HG03025 (cell line): ENCODE measurements around the gene NCK1.

ENCODE experiments used
- ATAC-seq: cut with Tn5 transposase; IDR thresholded peaks from one replicate; pipeline ENCODE4 v1.9.1; 2021; ENCODE audit warnings: mild to moderate bottlenecking, moderate library complexity; ENCODE audit not compliant: unreplicated experiment, low FRiP score

The NCK1 gene

DNA sequence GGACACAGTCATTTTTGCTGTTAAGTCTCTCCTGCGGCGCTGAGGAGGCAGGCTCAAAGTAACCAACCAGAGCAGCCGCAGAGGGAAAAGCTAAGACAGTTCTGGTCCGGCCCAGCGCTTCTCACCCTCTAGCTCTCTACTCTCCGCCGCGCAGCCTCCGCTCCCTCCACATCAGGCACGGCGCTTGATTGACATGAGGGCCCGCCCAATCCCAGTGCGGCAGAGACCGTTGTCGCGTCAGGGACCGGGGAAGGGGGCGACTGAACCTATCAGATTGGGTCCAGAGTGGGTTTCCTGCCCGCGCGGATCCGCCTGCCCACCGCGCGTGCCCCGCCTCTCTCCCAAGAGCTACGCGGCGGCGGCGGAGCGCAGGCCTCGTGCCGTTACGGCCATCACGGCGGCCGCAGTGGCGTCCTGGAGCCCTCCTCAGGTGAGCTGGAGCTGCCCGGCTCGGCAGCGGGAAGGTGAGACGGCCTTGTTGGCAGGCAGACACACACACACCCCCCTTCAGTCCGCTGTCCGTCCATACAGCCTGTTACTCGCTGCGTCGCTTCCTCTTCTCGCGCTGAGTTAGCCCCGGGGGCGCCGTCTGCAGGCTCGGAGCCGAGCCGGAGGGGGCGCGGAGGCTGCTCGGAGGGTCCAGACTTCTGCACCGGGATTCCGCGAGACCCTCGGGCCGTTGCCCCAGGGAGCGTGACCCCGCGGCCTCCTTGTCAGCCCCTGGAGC, at the start of gene NCK1:
Gene NCK1 (plus strand): TSS at position 319 of the 727 bp plus-strand sequence. CDS start 65,794 bp downstream, outside the sequence.
- ATAC-seq = peak; percentile 98

- no peak for ATAC-seq
These were observed 44.6 kb upstream of the NCK1 start for GRCh38 chr3:136817448-136817847.

DNA sequence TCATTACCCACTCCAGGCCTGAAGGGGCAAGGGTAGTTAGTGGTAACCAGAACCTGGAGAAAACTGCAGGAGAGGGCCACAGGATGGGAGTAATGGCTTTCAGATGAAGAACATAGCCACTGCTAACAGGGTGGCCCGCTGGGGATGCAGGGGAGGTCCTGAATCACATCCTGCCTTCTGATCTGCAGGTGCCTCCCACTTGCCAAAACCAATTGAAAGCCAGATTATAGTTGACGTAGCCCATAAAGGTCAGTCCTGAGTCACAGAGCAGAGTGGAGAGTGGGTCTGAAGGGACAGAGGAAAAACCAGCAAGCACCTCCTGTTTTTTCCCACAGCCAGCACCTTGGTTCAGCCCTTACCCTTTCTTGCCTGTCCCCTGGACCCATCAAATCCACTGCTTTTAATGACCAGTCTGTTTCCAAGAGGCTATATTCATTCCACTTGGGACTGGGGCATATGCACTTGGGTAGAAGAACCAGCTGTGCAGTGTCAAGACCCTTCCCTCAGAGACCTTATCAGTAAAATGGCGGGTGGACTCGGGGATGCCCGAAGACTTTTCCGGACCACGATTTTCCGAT, 43.7 kb upstream of the NCK1 start:
- no peak for ATAC-seq

DNA sequence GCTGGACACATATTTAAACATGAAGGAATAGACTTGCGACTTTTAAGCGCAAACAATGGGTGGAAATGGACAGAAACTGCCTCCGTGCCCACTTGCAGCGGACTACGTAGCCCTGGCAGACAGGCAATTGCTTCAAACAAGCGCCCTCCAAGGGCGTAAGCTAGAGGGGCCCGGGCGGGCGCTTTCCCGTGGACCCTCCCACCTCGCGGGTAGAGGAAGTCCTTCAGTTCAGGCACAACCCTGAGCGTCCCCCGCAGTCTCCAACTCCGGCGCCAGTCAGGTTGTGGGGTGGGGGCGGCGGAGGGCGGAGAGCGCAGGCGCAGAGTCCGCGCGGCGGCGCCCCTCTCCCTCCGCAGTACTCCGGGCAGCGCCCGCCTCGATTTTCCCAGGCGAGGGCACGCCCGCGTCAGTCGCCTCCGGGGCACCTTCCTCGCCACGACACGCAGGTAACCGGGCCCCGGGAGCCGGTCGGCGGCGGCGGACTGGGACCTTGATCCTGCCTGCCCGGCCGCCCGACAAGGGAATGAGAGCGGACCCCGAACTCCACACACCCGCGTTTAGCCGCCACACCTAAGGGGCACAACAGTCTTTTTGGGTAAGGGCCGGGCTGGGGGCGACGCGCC, 43.1 kb upstream of the NCK1 start, which contains the start of gene SLC35G2:
Gene SLC35G2 (plus strand): TSS at position 358 of the 623 bp plus-strand sequence. CDS start 35,335 bp downstream, outside the sequence.
- no peak for ATAC-seq

GRCh38 chr3:136819392-136819730, 42.6 kb upstream of the NCK1 start:
- no peak for ATAC-seq

DNA sequence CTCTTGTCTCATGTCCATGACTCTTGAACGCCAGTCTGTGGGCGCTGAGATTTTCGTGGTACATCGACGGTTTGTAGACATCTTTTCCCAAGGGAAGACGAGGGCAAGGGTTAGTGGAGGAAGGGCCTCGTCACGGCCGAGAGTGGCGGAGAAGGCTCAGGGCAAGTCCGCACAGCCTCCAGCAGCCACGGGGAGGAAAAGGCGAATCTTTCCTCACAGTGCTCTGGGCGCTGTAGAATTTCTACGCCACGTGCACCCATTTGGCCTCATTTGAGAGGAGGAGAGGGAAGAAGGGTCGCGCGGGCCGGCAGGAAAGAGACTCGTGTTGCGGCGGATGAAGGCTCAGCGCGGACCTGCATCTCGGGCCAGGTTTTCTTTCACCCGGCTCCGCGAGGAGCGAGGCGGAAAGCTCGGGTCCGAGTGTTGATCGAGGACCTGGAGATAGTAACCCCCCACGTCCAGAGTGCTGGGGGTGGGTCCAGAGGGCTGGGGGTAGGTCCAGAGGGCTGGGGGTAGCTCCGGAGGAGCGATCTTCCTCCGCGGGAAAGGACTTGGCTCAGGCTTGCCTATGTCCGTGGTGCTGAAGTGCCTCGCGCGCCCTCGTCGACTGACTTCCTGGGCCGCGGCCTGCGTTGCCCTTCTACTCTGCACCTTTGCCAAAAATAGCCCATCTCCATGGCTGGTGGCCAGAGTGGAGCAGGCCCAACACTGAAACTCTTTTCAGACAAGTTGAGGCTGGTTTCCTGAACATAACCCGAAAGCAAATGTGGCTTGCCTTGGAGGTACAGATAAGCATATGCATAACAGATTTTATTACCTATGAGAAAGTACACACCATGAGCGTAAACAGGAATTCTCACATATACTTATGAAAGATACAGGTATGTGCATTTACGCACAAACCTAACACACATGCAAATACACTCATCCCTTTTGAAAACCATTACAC, 42.0 kb upstream of the NCK1 start:
- ATAC-seq = no peak

DNA sequence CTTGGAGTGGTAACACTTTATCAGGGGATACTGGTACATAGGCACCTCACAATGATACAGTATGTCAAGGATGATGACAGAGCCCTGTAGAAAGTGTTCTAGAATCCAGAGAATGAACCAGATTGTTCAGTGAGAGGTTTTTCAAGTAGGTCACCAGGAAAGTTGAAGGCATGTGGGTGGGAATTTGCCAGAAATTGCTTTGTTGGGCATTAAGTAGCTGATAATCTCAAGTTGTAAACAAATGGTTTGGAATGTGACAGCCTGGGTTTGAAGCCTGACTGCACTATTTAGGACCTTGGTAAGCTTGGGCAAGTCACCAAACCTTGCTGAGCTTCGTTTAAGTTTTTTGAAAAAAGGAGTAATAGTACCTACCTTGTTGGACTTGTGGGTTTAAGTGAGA, 30.5 kb upstream of the NCK1 start:
- ATAC-seq = no peak

- ATAC-seq = no peak
These were observed 26.8 kb upstream of the NCK1 start for GRCh38 chr3:136835089-136835812.

- ATAC-seq = no peak
These were observed 26.0 kb upstream of the NCK1 start for GRCh38 chr3:136835813-136836510.

GRCh38 chr3:136836511-136837156, 25.4 kb upstream of the NCK1 start:
- no peak for ATAC-seq

DNA sequence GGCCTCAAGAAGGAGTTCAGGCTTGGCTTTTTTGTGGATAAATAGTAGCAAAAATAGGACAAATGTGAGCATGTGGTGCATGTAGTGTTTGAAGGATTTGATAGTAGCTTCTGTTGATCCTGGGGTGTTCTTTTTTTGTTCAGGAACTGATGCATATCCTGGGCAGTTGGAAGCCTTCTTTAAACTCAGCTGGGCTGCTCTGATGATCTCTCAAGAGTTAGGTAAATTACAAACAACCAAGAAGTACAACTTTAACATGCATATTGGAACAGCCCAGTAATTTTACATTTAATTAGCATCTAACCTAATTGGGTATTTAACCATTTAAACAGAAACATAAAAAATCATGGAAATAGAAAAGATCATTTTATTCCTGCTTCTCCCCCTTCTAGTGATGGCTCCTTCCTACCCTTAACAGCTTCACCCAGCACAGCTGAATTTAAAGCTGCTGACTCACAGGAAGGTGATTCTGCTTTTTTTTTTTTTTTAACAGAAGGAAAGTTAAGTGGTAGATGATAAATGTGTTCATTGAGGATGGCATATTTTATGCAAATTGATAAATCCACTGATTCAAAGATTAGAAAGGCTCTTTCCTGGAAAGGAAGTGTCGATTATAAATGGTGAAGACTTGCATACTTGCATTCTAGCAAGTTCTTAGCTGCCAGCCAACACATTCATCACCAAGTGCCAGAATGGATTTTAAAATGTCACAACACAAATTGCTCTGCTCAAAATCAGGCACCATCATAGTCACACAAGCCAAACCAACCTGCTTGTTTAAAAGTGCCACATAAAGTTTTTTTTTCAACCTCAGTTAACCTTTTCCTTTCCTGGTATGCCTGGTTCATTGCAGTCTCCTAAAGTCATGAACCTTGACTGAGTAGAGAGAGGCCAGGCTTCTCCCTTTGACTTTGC, 23.1 kb upstream of the NCK1 start:
- ATAC-seq = no peak

GRCh38 chr3:136839556-136839931, 22.5 kb upstream of the NCK1 start:
- ATAC-seq = no peak

DNA sequence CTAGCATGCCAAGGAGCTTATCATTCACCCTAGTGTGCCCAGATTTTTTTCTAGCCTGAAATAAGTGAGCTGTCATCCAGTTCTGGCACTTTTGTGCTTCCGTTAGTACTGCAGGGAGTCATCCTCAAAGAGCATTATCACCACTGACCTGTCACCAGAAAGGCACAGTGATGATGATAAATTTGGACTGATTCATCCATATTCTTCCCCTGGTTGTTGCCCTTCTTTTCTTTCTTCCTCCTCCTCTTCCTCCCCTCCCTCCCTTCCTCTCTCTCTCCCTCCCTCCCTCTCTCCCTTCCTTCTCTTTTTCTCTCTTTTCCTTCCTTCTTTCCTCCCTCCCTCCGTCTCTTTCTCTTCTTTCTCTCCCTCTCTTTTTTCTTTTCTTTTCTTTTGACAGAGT, 21.8 kb upstream of the NCK1 start:
- ATAC-seq = no peak

- no peak for ATAC-seq
These were observed 19.7 kb upstream of the NCK1 start for GRCh38 chr3:136842294-136842693.

GRCh38 chr3:136844724-136845123, 17.3 kb upstream of the NCK1 start:
- no peak for ATAC-seq

DNA sequence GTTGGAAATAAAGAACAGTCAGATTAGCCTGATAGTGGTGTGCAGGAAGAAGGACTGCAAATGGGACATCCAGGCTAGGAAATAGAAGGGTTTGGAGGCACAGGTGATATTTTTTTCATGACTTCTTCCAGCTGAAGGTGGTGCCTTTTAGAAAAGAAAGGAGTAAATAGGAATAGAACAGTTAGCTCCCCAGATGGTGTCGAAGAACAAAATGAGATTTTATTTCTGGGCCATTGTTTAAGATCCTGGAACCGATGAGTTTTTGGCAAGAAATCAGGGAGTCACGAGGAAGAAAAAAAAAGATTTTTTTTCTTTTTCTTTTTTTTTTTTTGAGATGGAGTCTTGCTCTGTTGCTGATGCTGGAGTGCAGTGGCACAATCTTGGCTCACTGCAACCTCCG, 9.8 kb upstream of the NCK1 start:
- no peak for ATAC-seq

DNA sequence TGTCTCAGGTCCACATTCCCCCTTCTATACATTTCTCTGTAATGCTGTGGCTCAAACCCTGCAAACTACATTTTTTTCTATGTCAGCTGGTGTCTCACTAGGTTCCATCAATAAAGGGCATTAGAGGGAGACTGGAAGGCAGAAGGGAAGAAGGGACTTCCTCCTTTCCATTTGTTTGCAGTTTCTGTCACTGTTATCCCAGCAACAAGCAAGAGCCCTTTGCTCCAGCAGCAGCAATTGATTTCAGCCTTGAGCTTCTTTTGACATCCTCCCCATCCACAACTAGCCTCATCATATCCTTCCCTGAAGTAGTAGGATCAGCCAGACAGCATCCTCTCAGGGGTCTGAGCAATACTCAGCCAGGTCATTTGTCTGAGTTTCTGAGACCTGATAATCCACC, 5.3 kb upstream of the NCK1 start:
- no peak for ATAC-seq

DNA sequence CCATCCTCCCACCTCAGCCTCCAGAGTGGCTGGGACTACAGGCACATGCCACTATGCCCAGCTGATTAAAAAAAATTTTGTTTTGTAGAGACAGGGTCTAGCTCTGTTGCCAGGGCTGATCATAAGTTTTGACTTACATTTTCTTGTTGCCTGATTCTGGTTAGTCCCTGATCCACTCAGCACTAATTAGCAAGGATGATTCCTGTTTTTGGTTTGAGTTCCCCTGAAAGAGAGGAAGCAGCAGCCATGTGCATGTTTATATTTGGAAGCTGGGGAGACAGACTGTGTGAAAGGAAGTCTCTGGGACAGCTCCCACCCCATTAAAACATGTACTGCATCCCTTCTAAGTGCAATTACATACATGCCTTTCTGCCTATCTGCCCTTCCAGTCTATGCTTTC, 3.6 kb upstream of the NCK1 start:
- no peak for ATAC-seq
